ENCODE data around the gene AMN1. TPM values are rescaled to one million over a fixed set of nuclear protein-coding genes. Genes with fewer than 3 reads are reported as not detected.
A peak's percentile ranks its signal among the peaks of the same experiment; 100 is the strongest.

The AMN1 gene
- total RNA-seq, 1 experiment from 2014 or later: 26.9 TPM

DNA sequence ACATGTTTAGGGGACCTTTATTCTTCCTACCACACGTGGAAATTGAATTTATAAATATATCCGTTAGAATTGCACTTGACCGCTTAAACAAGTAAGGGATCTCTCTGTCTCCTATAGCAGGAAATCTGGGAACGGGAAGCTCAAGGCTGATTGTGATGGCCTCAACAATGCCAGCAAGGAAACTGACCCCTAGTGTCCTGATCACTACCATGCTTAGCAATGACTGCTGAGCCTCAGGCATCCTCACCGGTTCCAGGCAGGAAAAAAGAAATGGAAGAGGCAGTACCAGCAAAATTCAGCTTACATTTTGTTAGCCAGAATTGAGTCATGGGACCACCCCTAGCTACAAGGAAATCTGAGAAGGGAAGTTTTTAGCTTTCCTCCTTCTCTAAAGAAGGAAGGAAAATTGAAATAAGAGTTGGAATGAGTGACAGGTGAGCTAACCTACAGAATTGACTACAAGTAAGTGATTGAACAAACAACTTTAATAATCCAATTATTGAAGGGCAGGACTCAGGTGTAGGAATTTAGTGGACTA lies 43.9 kb upstream of the AMN1 start:
- ATAC-seq (peak; percentile 54), DNase-seq (ENCODE audit: low read depth, low spot score) (no peak)
- no peak overlapping the region for H3K9ac ChIP-seq (ENCODE audit: low read length)
- H2AFZ ChIP-seq (ENCODE audit: low read depth, low read length, poor library complexity, severe bottlenecking): no peak overlapping the region
- no peak overlapping the region for H3K4me2 ChIP-seq (ENCODE audit: low read length)
- H3K4me1 ChIP-seq (ENCODE audit: control insufficient read depth in 1 of 2, insufficient read depth in 2 of 2, low read length in 2 of 2): peaks cover 0 to 18% of the 10 kb centered on the region in 2 experiments; a peak in 1 of 4 replicates
- no peaks in the 10 kb centered on the region for H4K20me1 ChIP-seq (ENCODE audit: insufficient read depth)
- TF ChIP-seq, protein P1, sequence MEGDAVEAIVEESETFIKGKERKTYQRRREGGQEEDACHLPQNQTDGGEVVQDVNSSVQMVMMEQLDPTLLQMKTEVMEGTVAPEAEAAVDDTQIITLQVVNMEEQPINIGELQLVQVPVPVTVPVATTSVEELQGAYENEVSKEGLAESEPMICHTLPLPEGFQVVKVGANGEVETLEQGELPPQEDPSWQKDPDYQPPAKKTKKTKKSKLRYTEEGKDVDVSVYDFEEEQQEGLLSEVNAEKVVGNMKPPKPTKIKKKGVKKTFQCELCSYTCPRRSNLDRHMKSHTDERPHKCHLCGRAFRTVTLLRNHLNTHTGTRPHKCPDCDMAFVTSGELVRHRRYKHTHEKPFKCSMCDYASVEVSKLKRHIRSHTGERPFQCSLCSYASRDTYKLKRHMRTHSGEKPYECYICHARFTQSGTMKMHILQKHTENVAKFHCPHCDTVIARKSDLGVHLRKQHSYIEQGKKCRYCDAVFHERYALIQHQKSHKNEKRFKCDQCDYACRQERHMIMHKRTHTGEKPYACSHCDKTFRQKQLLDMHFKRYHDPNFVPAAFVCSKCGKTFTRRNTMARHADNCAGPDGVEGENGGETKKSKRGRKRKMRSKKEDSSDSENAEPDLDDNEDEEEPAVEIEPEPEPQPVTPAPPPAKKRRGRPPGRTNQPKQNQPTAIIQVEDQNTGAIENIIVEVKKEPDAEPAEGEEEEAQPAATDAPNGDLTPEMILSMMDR (IDR thresholded peaks at IDR 0.05 in 2 of 3, conservative IDR thresholded peaks at IDR 0.05 in 1 of 3; ENCODE audit: borderline replicate concordance in 1 of 3, insufficient read depth in 1 of 3, low read depth in 2 of 3, low read length in 2 of 3): peak in 1 of 3 experiments; percentile 23; a peak in 1 of 6 replicates
- TF ChIP-seq CBX3 (IDR thresholded peaks at IDR 0.05; ENCODE audit: low read depth) (no peak), RAD21 (IDR thresholded peaks at IDR 0.05; ENCODE audit: low read depth) (0 out of 2 replicates have a peak, but pooled peaks have one; percentile 10)
- ChIA-PET POLR2A (interaction anchor here (2.2 kb wide), 1 partner anchor 39 kb away, joined by 5 read pairs; no protein-coding TSS in a partner anchor), RAD21 (ENCODE audit: low non-redundant PET in 1 of 2, low total read pairs in 2 of 2, uncharacterized antibody in 2 of 2, unreplicated experiment in 2 of 2) (no interaction called here), CTCF (no interaction called here)
- no TSS peak for BruUV-seq (replicated peaks)
- H3K4me3 ChIP-seq (replicated peaks in 1 of 2; ENCODE audit: low read depth in 1 of 2, low read length in 2 of 2): no peak overlapping the region
- H3K36me3 ChIP-seq (ENCODE audit: control insufficient read depth in 1 of 2, insufficient read depth in 2 of 2, low read length in 2 of 2): no peaks in the 10 kb centered on the region
- intact Hi-C loops (cut with micrococcal nuclease): no loop called here
- no peaks in the 10 kb centered on the region for H3K9me3 ChIP-seq (ENCODE audit: control insufficient read depth in 1 of 2, insufficient read depth in 1 of 2, low read depth in 1 of 2, low read length in 2 of 2)
- H3K9me2 ChIP-seq (ENCODE audit: insufficient read depth): no peaks in the 10 kb centered on the region
- no peaks in the 10 kb centered on the region for H3K79me2 ChIP-seq (ENCODE audit: insufficient read depth, low read length)
- no peak overlapping the region for H3K27ac ChIP-seq (ENCODE audit: low read depth, low read length)
- H3K27me3 ChIP-seq (ENCODE audit: insufficient read depth, low read length): no peaks in the 10 kb centered on the region

DNA sequence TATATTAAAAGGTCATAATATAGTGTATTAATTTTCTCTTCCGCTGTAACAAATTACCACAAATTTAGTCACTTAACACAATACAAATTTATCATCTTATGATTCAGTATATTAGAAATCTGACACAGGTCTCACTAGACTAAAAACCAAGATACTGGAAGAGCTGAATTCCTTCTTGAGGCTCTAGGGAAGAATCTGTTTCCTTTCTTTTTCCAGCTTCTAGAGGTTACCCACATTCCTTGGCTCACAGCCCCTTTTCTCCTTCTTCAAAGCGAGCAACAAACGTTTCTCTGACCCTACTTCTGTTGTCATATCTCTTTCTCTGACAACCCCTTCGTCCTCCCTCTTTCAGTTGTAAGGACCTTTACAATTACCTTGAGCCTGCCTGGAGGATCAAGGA lies 43.4 kb upstream of the AMN1 start:
- H3K4me3 ChIP-seq (replicated peaks in 1 of 2; ENCODE audit: low read depth in 1 of 2, low read length in 2 of 2): no peak overlapping the region
- H3K9me3 ChIP-seq (ENCODE audit: control insufficient read depth in 1 of 2, insufficient read depth in 1 of 2, low read depth in 1 of 2, low read length in 2 of 2): no peaks in the 10 kb centered on the region
- H3K4me2 ChIP-seq (ENCODE audit: low read length): no peak overlapping the region
- no peak overlapping the region for H3K9ac ChIP-seq (ENCODE audit: low read length)
- H4K20me1 ChIP-seq (ENCODE audit: insufficient read depth): no peaks in the 10 kb centered on the region
- no peaks in the 10 kb centered on the region for H3K36me3 ChIP-seq (ENCODE audit: control insufficient read depth in 1 of 2, insufficient read depth in 2 of 2, low read length in 2 of 2)
- DNase-seq (ENCODE audit: low read depth, low spot score) (no peak), ATAC-seq (no peak)
- peaks cover 0 to 18% of the 10 kb centered on the region in 2 experiments; a peak in 1 of 4 replicates for H3K4me1 ChIP-seq (ENCODE audit: control insufficient read depth in 1 of 2, insufficient read depth in 2 of 2, low read length in 2 of 2)
- BruUV-seq (replicated peaks): no TSS peak
- intact Hi-C loops (cut with micrococcal nuclease): no loop called here
- CTCF ChIA-PET: no interaction called here
- H3K79me2 ChIP-seq (ENCODE audit: insufficient read depth, low read length): no peaks in the 10 kb centered on the region
- H2AFZ ChIP-seq (ENCODE audit: low read depth, low read length, poor library complexity, severe bottlenecking): no peak overlapping the region
- RAD21 ChIA-PET (ENCODE audit: low non-redundant PET in 1 of 2, low total read pairs in 2 of 2, uncharacterized antibody in 2 of 2, unreplicated experiment in 2 of 2): no interaction called here
- no peak overlapping the region for H3K27ac ChIP-seq (ENCODE audit: low read depth, low read length)
- no peaks in the 10 kb centered on the region for H3K27me3 ChIP-seq (ENCODE audit: insufficient read depth, low read length)
- H3K9me2 ChIP-seq (ENCODE audit: insufficient read depth): no peaks in the 10 kb centered on the region
- POLR2A ChIA-PET: no interaction called here
- TF ChIP-seq SIN3A (IDR thresholded peaks at IDR 0.05; ENCODE audit: low read depth) (no peak), EZH2 (IDR thresholded peaks at IDR 0.05) (no peak), YY1 (IDR thresholded peaks at IDR 0.05; ENCODE audit: extremely low read depth, insufficient replicate concordance, low read depth, low read length) (no peak), EZH2phosphoT487 (IDR thresholded peaks at IDR 0.05; ENCODE audit: borderline replicate concordance) (no peak), ZNF274 (IDR thresholded peaks at IDR 0.05; ENCODE audit: low read depth, low read length) (no peak), CBX3 (IDR thresholded peaks at IDR 0.05; ENCODE audit: low read depth) (no peak), POLR2A (IDR thresholded peaks at IDR 0.05; ENCODE audit: borderline replicate concordance, extremely low read depth, insufficient read depth, insufficient read length) (no peak), POLR2AphosphoS5 (IDR thresholded peaks at IDR 0.05; ENCODE audit: low read depth, low read length) (no peak), SRF (IDR thresholded peaks at IDR 0.05; ENCODE audit: low read depth) (no peak), JUND (IDR thresholded peaks at IDR 0.05) (no peak), ELF1 (IDR thresholded peaks at IDR 0.05; ENCODE audit: borderline replicate concordance, low read depth) (no peak), CEBPB (IDR thresholded peaks at IDR 0.05; ENCODE audit: low read depth) (no peak), EGR1 (IDR thresholded peaks at IDR 0.05; ENCODE audit: low read depth) (no peak)
- TF ChIP-seq, protein P2, sequence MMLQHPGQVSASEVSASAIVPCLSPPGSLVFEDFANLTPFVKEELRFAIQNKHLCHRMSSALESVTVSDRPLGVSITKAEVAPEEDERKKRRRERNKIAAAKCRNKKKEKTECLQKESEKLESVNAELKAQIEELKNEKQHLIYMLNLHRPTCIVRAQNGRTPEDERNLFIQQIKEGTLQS (IDR thresholded peaks at IDR 0.05): no peak
- TF ChIP-seq, protein P3, sequence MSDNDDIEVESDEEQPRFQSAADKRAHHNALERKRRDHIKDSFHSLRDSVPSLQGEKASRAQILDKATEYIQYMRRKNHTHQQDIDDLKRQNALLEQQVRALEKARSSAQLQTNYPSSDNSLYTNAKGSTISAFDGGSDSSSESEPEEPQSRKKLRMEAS (IDR thresholded peaks at IDR 0.05): no peak
- TF ChIP-seq, protein P1 (IDR thresholded peaks at IDR 0.05 in 2 of 3, conservative IDR thresholded peaks at IDR 0.05 in 1 of 3; ENCODE audit: borderline replicate concordance in 1 of 3, insufficient read depth in 1 of 3, low read depth in 2 of 3, low read length in 2 of 3): no peak
